GF-D8 (cell line): Measurements from ENCODE around the gene PRMT7.

ENCODE experiments used
- DNase-seq: peaks from one replicate; lab custom pipeline; 2025; lab: John Stamatoyannopoulos, UW

Gene PRMT7

DNA sequence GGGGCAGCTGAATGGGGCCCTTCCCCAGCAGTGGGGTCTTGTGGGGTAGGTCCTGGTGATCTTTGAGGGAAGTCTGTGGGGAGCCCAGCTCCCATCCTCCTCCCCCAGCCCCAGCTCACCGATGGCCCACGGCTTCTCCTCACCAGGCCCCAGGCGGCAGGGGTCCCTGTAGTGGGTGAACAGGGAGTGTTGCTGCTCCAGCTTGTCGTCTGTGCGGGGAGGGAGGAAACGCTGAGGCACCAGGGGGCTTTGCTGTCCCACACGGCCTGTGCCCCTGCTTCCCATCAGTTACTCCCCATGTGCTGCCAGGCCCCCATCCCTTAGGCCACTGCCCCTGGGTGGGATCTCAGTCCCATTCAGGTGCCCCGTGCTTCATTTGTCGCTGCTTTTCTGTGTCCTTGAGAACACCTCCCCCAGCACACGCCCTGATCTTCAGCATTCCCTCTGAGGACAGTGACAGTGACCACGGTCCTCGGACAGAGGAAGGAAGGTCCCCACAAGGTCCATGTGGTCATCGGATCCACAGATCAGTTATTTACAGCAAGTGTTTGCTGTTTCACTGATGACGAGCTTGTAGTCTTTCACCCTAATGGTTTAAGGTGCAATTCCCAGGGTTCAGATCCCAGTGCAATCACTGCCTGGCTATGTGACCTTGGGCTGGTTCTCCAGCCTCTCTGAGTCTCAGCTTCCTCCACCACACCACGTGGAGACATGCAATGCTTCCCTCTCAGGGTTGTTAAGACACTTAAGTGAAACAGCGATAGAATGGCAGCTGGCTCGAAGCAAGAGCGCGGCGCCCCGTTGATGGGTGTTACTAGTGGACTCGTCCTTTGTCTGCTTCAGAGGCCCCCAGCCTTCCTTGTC is 53.1 kb downstream of the PRMT7 start:
- no peak for DNase-seq

DNA sequence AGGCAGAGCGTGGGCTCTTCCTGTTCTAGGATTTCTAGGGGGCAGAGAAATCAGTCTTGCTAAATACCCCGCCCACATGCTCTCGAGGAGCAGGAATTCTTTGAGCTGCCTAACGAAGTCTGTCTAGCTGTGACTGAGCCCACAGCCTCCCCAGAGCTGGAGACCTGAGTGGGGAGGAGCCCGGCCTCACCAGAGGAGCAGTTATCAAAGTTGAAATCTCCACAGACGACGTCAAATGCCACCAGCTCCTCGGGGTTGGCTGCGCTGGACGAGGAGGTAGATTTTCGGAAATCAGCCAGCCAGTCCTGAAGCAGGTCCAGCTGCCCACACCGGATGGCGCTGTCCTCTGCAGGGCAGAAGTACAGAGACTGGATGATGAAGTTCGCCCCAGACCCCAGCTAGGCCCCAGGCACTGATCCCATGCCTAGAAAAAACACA is 53.8 kb downstream of the PRMT7 start:
- peak; percentile 70 for DNase-seq

DNA sequence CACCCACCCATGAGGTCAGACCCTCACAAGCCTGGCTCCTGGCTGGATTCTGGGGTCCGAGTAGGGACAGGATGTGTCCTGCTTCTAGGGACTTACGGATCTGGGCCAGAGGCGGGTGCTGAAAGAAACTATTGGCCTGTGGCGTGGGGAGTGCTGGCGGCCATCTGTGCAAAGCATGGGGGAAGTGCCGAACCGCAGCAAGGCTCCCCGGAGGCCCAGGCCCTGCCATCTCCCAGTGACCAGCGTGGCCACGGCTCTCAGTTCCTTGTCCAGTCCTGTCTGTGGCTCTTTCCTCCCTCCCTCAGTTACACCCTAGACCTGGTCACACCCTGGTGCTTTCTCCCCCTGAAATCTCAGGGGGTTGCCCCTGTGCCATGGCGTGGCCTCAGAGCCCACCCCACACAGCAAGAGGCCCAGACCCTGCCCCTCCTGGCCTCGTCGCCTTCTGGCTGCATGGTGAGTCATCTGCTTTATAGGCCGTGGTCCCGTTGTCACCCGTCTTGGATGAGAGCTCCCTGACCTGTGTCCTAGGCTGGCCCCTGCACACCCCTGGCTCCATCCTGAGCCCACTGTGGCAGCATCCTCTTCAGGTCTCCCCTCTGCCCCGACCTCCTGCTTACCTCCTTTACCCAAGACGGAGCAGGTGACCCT is 54.5 kb downstream of the PRMT7 start:
- DNase-seq = no peak

DNA sequence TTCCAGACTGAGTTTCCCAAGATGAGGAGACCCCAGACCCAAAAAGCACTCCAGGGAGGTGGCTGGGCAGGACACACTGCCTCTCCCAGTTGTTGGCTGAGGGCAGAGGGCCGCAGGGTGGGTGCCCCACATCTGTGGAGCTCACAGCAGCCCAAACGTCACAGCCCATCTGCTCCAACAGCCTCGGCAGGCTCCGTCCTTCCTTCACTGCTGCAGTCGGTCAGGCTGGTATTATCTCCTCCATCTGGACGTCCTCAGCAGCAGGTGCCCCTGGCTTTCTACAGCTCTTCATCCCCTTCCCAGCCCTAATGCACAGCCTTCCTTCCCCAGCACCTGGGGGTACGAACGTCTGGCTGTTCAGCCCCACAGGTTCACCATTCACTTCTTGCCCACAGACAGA is 55.2 kb downstream of the PRMT7 start:
- DNase-seq = no peak

DNA sequence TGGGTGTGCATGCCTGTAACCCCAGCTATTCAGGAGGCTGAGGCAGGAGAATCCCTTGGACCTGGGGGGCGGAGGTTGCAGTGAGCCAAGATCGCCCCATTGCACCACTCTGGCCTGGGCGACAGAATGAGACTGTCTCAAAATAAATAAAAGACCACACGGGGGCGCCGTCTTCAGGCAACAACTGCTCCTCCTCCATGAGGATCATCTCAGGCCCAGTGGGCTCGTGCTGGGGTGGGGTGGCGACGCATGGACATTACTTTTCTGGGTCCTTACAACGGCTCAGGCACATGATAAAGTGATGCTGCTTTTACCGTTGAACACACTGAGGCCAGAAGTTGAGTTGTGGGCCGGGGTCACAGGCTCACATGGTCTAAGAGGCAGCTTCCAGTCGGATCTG is 56.2 kb downstream of the PRMT7 start:
- peak; percentile 25 for DNase-seq

DNA sequence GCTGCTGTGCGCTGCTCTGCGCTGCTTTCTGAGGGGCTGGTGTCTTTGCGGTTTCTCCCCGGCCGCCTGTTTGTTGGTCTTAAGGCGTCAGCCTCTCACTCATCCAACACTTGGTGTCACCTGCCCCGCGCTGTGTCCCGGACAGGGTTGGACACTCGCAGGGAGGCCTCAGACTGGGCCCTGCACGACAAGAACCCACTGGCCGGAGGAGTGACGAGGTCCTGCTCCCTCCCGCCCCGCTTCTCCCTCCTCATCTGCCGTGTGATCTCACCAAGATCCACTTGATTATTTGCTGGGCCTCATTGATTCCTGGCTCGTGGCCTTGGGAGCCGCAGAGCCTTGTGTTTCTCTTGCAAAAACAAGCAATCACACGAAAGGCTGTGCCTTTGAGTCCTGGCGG is 56.6 kb downstream of the PRMT7 start:
- no peak for DNase-seq

DNA sequence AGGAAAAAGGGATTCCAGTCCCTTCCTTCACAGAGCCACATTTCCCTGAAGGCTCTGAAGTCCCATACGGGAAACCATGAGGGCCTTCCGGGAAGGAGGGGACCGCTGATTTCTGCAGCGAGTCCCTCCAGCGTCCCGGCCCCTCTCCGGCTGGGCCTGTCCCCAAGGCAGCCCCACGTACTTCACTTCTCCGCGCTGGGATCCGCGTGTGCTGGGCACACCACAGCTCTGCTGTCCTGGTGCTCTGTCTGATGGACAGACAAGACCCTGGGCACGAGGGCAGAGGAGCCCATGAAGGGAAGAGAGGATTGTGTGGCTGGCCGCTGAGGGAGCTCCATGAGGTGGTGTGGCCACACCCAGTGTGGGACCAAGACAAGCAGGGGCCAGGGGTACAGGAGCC is 57.1 kb downstream of the PRMT7 start:
- DNase-seq = no peak

DNA sequence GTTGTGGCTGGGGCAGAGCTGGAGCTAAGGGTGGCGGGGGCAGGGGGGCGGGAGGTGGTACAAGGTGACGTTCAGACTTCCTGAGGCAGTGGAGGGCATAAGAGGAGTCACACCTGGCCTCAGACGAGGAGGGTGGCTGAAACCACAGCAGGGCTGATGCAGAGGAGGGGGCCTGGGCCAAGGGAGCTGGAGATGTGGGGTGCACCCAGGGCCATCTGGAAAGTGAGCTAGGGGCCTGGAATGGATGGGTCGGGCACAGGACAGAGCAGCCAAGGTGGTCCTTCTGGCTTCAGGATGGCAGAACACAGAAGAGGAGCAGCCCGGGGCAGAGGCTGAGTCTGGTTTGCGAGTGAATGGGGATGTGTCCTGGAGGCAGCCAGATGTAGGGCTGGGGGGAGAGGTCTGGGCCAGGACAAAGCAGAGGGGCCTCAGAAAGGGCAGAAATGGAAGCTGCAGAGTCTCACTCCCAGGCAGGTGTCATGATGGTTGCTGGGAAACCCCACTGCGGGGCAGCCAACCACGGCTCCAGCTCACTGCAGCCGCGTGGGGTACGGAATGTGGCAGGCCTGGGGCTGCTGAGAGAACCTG is 57.6 kb downstream of the PRMT7 start:
- DNase-seq = no peak

DNA sequence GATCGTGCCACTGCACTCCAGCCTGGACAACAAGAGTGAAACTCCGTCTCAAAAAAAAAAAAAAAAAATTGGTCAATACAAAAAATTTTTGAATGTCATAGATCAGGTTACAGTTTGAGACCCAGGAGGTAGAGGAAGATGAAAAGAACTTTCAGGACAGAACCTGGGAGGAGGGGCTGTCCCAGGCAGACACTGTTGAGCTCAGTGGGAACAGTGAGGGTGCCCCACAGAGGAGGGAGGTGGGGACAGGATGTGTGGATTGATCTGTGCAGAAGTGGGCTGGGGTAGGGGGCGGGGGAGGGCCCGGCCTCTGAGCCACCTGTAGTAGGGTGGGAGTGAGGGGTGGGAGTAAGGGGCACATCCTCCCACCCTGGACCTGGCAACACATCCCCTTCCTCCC is 58.3 kb downstream of the PRMT7 start:
- peak; percentile 14 for DNase-seq

DNA sequence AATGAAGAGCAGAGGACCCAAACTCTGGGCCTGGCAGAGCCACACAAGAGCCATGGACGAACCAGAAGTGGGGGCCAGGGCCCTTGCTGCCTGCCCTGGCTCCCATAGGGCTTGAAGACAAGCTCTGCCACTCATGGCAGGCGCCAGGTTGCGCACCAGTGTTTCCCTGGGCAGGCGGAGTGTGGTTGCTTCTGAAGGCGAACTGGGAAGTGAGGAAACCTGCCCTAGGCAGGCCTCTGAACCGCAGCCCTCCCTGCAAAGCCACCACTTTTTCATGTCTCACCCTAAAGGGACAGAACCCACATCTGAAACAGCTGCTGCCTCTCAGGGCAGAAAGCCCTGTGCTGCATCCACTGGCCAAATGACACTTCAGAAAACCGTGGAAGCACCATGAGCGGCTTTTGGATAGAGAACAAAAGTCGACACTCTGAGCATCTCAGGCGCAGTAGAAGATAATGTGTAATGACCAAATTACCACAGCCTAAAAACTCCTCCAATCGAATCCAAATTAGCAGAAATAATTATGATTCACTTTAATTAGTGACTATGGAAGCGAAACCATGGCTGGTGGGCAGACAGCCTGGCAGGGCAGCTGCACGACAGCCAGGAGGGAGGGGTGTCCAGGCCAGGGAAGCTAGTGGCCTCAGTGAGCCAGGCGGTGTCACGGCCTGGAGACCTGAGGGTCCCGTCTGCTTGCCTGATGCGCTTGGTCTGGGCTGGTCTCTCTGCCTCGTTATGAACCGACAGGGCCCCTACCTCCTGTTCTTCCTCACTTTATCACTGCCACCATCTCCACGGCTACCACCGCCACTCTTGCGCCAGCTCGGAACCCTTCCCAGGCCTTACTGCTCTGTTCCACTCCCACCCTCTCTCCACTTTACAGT is 59.1 kb downstream of the PRMT7 start:
- peak; percentile 95 for DNase-seq

DNA sequence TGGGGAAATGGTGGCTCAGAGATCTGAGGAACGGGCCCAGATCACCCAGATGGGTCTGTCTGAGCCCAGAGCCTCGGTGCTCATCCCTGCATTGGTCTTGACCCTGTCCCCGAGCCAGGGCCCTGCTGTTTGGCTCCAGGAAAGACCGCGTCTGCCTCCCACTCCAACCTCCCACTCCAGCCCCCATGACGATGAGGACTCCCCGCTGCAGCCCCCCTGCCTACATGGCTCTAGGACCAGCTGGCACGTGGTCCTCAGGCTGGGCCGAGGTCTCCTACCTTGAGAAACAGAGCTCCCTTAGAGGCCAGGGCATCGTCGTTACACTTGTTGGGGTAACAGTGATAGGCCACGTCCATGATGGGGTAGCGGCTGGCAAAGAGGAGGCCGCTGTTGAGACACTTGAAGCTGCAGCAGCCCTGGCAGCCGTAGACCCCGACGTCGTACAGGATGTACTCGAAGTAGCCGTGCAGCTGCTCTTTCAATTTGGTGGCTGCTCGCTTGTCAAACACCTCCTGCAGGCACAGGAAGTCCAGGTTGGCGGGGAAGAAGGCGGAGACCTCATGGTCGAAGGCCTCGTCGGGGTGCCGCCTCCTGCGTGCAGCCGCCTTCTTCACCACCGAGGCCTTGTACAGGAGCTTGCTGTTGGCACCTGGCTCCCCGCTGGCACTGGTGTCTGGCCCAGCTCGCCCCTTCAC is 59.9 kb downstream of the PRMT7 start:
- DNase-seq = no peak

DNA sequence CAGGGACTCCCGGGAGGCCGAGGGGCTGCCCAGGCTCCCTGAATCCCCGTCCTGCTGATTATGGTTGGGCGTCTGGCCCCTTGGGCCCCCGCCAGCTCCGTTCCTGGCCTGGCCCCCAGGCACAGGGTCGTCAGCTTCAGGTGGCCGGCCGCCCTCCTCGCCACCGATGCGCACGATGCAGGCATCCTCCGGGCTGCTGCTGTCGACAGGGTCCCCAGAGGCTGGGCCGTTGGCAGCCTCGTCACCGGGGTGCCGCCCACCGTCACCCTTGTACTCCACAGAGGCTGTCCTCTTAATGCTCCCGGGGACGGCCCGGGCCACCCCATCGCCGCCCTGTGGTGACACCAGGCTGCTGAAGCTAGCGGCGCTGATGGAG is 60.4 kb downstream of the PRMT7 start:
- no peak for DNase-seq

DNA sequence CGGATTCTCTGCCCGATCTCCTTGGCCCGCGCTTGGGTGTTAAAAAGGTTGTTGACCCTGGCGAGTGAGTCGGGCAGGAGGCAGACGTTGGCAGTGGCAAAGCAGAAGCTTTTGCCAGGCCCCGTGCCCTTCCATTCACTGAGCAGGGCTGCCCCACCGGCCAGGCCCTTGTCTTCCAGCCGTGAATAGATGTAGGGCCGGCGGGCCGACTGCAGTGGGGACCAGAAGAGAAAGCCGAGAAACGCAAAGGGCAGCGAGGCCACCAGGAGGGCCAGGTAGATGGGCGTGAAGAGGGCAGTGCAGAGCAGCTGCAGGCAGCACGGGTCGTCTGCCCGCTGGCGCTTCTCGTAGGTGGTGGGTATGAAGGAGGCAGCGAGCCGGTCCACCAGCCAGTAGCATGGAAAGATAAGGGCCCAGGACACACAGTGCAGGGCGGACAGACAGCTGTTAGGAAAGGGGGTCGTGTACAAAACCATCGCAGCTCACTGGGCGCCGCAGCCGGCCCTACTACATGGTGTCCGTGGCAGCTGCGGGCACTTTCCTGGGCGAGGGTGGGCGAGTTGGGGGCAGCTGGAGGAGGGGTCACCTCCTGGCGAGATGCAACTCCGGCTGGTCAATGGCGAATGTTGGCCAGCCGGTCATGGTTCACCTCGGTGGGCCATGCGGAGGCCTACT is 61.0 kb downstream of the PRMT7 start:
- DNase-seq = no peak

DNA sequence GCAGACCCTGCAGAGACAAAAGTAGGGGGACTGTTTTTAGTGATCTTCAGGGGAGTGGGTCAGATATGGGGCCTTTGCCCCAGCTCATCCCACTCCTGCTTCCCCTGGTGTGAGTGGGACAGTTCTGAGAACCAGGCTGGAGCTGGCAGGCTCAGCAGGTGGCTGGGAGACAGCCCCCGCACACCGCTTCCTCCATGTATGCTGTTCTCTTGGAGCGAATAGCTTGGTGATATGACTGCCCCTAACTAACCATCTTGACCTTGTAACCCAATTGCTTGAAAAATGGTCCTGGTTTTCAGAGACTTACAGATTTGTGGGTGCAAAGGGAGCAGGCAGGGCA is 61.5 kb downstream of the PRMT7 start:
- DNase-seq = no peak

DNA sequence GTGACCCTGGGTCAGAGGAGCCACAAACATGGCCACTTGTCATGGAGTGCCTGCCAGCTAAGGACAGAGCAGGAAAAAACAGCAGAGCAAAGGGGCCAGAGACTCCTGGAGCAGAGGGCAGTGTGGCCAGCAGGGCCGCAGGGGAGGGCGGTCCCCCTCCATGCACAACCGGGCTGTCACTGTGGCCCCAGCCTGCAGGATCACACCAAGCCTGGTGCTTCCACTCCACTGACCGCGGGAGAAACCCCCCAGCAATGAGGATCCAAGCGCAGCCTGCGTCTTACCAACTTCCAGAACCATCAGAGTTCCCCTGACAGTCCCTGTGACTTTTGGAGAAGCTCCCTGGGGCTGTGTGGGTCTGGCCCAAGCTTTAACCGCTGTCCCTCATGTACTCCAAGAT is 62.0 kb downstream of the PRMT7 start:
- DNase-seq = no peak

DNA sequence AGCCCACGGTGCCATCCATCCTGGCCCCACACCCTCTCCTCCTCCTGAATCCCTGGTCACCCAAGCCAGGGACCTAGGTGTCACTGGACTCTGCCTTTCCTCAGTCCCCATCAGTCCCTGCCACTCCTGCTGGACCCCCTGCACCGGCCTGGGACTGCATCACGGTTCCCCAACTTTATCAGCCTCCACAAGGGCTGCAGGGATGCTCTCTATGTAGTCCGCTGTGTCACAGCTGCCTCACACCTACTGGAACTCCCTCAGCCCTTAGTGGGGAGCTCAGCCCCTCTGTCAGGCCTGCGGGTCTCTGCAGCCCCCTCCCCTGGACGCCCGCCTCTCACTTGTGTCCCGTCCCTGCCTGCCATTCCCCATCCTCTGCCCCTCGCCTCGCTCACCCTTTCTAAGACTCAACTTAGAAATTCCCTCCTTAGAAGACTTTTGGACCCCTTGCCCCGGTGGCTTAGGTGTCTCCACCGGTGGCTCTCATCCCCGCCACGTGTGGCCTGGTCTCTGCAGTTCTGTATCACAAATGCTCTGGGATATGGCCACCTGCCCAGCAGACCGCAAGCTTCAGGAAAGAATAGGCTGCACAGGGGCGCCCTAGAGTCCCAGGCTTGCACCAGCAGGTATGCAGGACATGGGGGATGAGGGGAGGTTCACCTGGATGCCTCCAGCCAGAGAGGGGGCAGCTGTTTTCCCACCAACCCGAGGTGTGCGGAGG is 62.9 kb downstream of the PRMT7 start:
- DNase-seq = no peak

DNA sequence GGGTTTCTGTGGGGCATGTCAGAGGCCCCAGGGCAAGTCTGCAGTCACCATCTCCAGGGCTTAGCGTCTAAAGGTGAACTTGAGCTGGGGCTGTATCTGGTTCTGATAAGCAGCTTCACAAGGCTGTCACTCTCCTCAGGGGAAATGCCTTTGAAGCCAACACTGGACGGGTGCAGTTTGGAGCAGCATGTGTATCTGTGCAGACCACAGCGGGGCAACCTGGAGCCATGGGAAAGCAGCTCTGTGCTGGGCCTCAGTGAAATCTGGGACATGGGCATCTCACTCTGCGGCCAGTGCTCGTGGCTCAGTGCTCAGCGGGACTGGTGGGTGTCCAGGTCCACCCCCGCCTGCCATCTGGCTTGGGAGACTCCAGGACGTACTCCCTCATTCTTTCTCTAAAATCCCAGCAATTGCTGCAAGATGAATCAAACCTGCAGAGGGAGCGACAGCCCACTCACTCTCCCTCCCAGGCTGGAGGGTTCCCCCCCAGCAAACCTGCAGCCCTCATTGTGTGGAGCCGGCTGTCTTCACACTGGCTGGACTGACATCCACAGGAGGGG is 63.5 kb downstream of the PRMT7 start:
- DNase-seq = no peak

DNA sequence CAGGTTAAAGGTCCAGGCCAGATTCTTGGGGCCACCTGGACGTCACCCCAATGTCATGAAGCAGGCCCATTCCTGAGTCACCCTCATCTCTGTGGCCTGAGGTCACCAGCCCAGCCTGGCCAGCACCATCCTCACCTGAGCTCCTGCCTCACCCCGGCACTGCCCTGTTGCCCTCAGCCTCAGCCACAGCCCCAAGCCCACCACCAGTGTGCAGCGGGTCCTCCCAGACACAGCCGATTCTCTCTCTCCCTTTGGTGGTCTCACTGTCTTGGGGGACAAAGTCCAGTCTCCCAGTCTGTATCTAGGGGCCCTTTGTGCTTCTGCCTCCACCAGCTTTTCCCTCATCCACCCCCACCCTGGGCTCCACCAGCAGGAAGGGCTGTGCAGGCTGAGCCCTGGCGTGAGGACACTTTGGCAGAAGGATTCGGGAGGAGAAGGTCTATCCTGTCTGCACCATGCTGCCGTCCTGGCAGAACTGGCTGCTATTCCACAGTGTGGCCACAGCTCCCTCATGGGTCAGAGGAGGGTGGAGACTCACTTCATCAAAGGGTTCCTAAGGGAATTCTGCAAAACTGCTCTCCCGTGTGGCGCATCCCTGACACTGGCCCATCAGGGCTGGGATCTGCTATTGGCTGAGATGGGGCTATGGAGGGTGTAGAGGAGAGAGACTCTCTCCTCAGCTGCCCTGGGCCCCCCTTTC is 64.3 kb downstream of the PRMT7 start:
- no peak for DNase-seq

DNA sequence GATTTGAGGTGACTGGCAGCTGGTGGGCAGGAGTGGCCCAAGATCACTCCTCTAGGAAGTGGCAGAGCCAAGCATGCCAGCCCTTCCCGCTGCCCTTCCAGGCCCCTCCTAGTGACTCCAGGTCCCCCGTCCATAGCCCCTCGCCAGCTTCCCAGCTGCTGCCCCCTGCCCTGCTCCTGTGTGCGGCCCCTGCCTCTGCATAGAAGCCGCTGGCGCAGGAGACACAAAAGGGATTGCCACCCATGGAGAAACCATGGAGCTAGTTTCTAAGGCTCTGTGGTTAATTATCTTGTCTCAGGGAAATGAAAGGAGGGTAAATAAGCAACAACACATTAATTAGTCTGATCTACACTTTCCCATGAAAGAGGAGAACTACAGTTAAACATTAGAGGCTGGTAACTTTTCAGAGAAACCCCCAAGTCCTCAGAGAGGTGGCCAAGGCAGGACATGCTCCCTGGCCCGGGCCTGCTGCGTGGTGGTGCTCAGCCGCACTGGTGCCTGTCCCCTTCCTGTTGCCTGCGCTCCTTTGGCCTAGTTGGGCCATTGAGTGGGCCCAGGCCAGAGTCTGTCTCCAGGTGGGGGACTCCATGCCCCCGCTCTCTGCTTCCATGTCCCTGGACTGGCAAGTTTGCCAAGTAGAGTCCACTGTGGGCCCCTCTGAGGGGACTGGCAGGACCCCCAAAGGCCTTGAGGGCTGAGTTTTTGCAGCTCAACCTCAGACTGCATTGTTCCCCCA is 65.2 kb downstream of the PRMT7 start:
- no peak for DNase-seq
